OCI-LY1 (cell line): ENCODE data around the gene CELF4.

Experiments
- H2AFZ ChIP-seq: fragments of 200-600 bp; sonication (generic), shearing (Covaris generic); 2 replicates; pipeline ENCODE4 v1.6.0; 2014; ENCODE audit warnings: antibody characterized with exemption, mild to moderate bottlenecking, low read length
- H3F3A ChIP-seq: fragments of 200-600 bp; sonication (generic), shearing (Covaris generic); 2 replicates; pipeline ENCODE4 v1.6.0; 2014; ENCODE audit warnings: mild to moderate bottlenecking, antibody characterized with exemption, low read length, moderate library complexity; ENCODE audit not compliant: insufficient read depth
- H3K27ac ChIP-seq: fragments of 200-600 bp; sonication (generic); 2 replicates; pipeline ENCODE4 v1.5.1; 2014; ENCODE audit warnings: low read length, mixed run types, mild to moderate bottlenecking, low read depth; ENCODE audit not compliant: poor library complexity, severe bottlenecking
- H3K27me3 ChIP-seq: fragments of 200-600 bp; sonication (generic); 2 replicates; pipeline ENCODE4 v1.6.0; 2014; ENCODE audit warnings: antibody characterized with exemption, mild to moderate bottlenecking, low read length, moderate library complexity; ENCODE audit not compliant: insufficient read depth
- H3K36me3 ChIP-seq: fragments of 200-600 bp; sonication (generic); 2 replicates; pipeline ENCODE4 v1.6.1; 2014; ENCODE audit warnings: mild to moderate bottlenecking, antibody characterized with exemption, low read length, moderate library complexity, mixed read lengths; ENCODE audit not compliant: insufficient read depth
- H3K4me1 ChIP-seq: fragments of 200-600 bp; sonication (generic); 2 replicates; pipeline ENCODE4 v1.5.1; 2014; ENCODE audit warnings: mild to moderate bottlenecking, low read length, moderate library complexity; ENCODE audit not compliant: insufficient read depth, severe bottlenecking
- H3K4me2 ChIP-seq: fragments of 200-600 bp; sonication (generic), shearing (Covaris generic); 2 replicates; pipeline ENCODE4 v1.6.1; 2014; ENCODE audit warnings: low read length
- H3K4me3 ChIP-seq: fragments of 200-600 bp; sonication (generic); 2 replicates; pipeline ENCODE4 v1.5.1; 2014; ENCODE audit warnings: low read length, low read depth, mild to moderate bottlenecking, mixed read lengths; ENCODE audit not compliant: poor library complexity, severe bottlenecking
- H3K79me2 ChIP-seq: fragments of 200-600 bp; shearing (Covaris generic); 2 replicates; pipeline ENCODE4 v1.6.1; 2016; ENCODE audit warnings: mixed run types, low read length, mixed read lengths; ENCODE audit not compliant: insufficient read depth
- H3K9ac ChIP-seq: fragments of 200-600 bp; sonication (generic), shearing (Covaris generic); 2 replicates; pipeline ENCODE4 v1.6.1; 2014; ENCODE audit warnings: mild to moderate bottlenecking, low read length, mixed read lengths
- H3K9me2 ChIP-seq: fragments of 200-600 bp; sonication (generic), shearing (Covaris generic); 2 replicates; pipeline ENCODE4 v1.6.1; 2014; ENCODE audit warnings: low read depth, mild to moderate bottlenecking, low read length, mixed read lengths
- H3K9me3 ChIP-seq: fragments of 200-600 bp; shearing (Covaris generic); 2 replicates; pipeline ENCODE4 v1.6.1; 2014; ENCODE audit warnings: low read length, mixed read lengths
- H4K20me1 ChIP-seq: fragments of 200-600 bp; sonication (generic), shearing (Covaris generic); 2 replicates; pipeline ENCODE4 v1.6.0; 2016; ENCODE audit warnings: mild to moderate bottlenecking, low read length; ENCODE audit not compliant: insufficient read depth
- EZH2 ChIP-seq: fragments of 200-600 bp; sonication (generic), shearing (Covaris generic); IDR thresholded peaks from 2 replicates; pipeline ENCODE4 v1.8.0; 2017; ENCODE audit warnings: borderline replicate concordance, mixed run types, mild to moderate bottlenecking, antibody characterized with exemption, low read length, moderate library complexity, mixed read lengths
- TF ChIP-seq, protein P1 (sequence below): fragments of 200-600 bp; sonication (generic), shearing (Covaris generic); IDR thresholded peaks from 2 replicates; pipeline ENCODE4 v1.5.1; 2017; ENCODE audit warnings: mild to moderate bottlenecking, antibody characterized with exemption, low read length, moderate library complexity, mixed read lengths

Gene CELF4

DNA sequence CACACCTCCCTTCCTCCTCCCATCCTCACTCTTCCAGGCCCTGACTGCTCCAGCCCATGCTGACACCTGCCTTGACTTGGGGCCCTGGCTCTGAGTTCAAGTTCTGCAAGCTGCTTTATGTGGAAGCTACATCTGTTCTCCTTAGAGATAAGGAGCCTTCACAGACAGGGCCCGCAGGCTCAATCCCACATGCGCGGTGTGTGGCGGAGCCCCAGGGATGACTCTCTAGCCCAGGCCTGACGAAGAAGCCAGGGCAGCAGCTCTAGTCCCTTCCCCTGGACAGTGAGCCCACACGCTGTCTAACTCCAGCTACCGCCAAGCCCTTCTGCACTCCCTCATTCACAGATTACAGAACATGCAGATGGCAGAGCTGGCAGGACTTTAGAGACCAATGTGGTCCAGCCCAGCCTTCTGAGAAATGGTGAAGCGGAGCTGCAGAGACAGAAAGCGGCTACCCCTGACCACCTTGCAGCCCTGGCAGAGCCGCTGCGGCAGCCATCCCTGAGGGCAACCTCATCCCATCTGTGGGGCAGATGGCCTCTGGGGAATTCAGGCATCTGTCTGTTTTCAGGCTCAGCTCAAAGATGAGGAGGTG is 304.3 kb downstream of the CELF4 start:
- no peaks in the 10 kb centered on the region for H3K79me2 ChIP-seq
- no peak overlapping the region for H3K9ac ChIP-seq
- no peak overlapping the region for H3K4me2 ChIP-seq
- no peaks in the 10 kb centered on the region for H4K20me1 ChIP-seq
- H3K27me3 ChIP-seq, result no peaks in the 10 kb centered on the region
- no peaks in the 10 kb centered on the region for H3K9me3 ChIP-seq
- no peaks in the 10 kb centered on the region for H3F3A ChIP-seq
- H2AFZ ChIP-seq, result no peak overlapping the region
- no peaks in the 10 kb centered on the region for H3K9me2 ChIP-seq
- no peak overlapping the region for H3K4me3 ChIP-seq
- H3K4me1 ChIP-seq, result no peaks in the 10 kb centered on the region
- H3K36me3 ChIP-seq, result no peaks in the 10 kb centered on the region
- TF ChIP-seq, protein P1, sequence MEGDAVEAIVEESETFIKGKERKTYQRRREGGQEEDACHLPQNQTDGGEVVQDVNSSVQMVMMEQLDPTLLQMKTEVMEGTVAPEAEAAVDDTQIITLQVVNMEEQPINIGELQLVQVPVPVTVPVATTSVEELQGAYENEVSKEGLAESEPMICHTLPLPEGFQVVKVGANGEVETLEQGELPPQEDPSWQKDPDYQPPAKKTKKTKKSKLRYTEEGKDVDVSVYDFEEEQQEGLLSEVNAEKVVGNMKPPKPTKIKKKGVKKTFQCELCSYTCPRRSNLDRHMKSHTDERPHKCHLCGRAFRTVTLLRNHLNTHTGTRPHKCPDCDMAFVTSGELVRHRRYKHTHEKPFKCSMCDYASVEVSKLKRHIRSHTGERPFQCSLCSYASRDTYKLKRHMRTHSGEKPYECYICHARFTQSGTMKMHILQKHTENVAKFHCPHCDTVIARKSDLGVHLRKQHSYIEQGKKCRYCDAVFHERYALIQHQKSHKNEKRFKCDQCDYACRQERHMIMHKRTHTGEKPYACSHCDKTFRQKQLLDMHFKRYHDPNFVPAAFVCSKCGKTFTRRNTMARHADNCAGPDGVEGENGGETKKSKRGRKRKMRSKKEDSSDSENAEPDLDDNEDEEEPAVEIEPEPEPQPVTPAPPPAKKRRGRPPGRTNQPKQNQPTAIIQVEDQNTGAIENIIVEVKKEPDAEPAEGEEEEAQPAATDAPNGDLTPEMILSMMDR, result no peak
- no peak for TF ChIP-seq EZH2
- H3K27ac ChIP-seq, result no peak overlapping the region

DNA sequence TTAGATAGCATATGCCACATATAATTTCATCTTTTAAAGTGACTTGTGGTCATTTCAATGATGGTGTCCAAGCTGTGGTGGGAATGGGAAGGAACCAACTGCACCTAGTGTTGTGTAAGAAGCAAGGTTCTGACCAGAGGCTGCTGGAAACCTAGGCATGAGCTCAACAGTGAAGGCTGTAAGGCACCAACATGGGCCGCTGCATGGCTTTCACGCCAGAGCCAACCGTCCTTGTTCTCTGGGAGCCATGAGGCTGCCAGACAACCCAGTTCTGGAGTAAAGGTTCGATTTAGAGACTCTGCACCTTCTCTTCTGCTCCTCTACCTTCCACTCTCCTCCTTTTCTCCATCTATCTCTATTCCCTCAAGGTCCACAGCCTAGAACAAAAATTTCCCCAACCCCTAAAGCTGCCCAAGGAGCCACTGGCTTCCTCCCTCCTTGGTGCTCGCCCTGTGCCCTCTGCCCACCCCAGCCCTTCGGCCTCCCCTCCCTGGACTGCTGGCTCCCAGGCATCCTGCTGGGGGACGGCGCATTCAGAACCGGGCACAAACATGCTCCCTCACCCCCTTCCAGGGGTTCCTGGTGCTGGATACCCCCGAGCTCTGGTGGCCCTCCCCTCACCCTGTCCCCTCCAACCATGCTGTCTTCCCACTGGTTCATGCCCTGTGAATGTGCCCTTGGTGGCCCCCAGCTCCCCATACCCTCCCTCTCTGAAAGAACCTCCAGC is 305.1 kb downstream of the CELF4 start:
- no peaks in the 10 kb centered on the region for H3K36me3 ChIP-seq
- no peak overlapping the region for H3K4me3 ChIP-seq
- TF ChIP-seq, protein P1, result no peak
- no peak for TF ChIP-seq EZH2
- no peak overlapping the region for H3K9ac ChIP-seq
- H3K9me3 ChIP-seq, result no peaks in the 10 kb centered on the region
- H4K20me1 ChIP-seq, result no peaks in the 10 kb centered on the region
- no peaks in the 10 kb centered on the region for H3K9me2 ChIP-seq
- H3K27me3 ChIP-seq, result no peaks in the 10 kb centered on the region
- no peaks in the 10 kb centered on the region for H3F3A ChIP-seq
- no peak overlapping the region for H3K4me2 ChIP-seq
- no peaks in the 10 kb centered on the region for H3K79me2 ChIP-seq
- H3K4me1 ChIP-seq, result no peaks in the 10 kb centered on the region
- H3K27ac ChIP-seq, result no peak overlapping the region
- no peak overlapping the region for H2AFZ ChIP-seq

DNA sequence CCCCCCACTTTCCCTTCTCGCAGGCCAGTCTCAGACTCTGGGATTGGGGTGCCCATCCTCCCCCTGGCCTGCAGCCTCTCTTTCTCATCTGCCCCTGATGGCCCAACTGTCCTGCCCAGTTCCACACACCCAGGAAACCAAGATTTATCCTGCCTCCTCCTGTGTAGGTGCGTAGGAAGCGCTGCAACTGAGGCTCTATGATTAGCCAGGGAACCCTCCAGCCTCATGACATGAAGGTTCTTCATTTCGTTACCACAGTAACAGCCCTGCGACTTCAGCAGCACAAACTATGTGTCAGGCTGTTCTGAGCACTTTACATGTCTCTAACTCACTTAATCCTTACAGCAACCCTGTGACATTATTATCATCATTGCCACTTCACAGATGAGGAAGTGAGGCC is 305.9 kb downstream of the CELF4 start:
- no peaks in the 10 kb centered on the region for H3K9me3 ChIP-seq
- no peak overlapping the region for H3K9ac ChIP-seq
- H3K4me3 ChIP-seq, result no peak overlapping the region
- no peaks in the 10 kb centered on the region for H3K9me2 ChIP-seq
- H4K20me1 ChIP-seq, result no peaks in the 10 kb centered on the region
- H3K27ac ChIP-seq, result no peak overlapping the region
- H3K27me3 ChIP-seq, result no peaks in the 10 kb centered on the region
- no peak overlapping the region for H2AFZ ChIP-seq
- no peak overlapping the region for H3K4me2 ChIP-seq
- no peaks in the 10 kb centered on the region for H3K4me1 ChIP-seq
- no peaks in the 10 kb centered on the region for H3F3A ChIP-seq
- no peak for TF ChIP-seq EZH2
- TF ChIP-seq, protein P1, result no peak
- H3K36me3 ChIP-seq, result no peaks in the 10 kb centered on the region
- H3K79me2 ChIP-seq, result no peaks in the 10 kb centered on the region
